NCI-H1048 (cell line): ENCODE data around the gene SCN2B.

ENCODE experiments used
- DNase-seq: peaks from one replicate; lab custom pipeline; 2025; lab: John Stamatoyannopoulos, UW

Gene SCN2B

GRCh38 chr11:118152552-118153471 lies 23.6 kb downstream of the SCN2B start, which contains the start of gene SCN4B:
TSS of gene SCN4B (minus strand) at chr11:118152823. CDS start at chr11:118152673, 150 bp downstream.
- peak; percentile 19 for DNase-seq

GRCh38 chr11:118152020-118152551 lies 24.4 kb downstream of the SCN2B start:
- no peak for DNase-seq

- DNase-seq: no peak
Observed at GRCh38 chr11:118151431-118151830, 25.0 kb downstream of the SCN2B start.

- DNase-seq: no peak
Observed at GRCh38 chr11:118149493-118149892, 26.9 kb downstream of the SCN2B start.

DNA sequence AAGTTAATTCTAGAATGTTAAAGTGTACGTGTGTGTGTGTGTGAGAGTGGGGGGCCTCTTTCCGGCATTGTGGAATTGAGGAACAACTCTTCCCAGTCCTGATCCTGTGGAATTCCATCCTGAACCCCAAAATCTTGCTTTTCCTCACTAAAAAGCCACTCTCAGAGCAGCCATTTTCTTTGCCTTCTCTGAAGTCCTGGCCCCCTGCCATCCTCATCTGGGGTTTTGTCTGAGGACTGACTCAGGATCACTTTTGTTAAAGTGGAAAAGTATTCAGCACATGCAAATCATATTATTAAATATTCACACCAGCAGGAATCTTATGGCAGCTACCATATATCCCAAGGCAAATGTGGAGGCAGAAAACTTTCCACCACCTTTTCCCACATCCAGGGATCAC lies 27.6 kb downstream of the SCN2B start:
- DNase-seq: peak; percentile 21

GRCh38 chr11:118148240-118148639 lies 28.2 kb downstream of the SCN2B start:
- DNase-seq: no peak

- DNase-seq: no peak
Observed at GRCh38 chr11:118147502-118147901, 28.9 kb downstream of the SCN2B start.

DNA sequence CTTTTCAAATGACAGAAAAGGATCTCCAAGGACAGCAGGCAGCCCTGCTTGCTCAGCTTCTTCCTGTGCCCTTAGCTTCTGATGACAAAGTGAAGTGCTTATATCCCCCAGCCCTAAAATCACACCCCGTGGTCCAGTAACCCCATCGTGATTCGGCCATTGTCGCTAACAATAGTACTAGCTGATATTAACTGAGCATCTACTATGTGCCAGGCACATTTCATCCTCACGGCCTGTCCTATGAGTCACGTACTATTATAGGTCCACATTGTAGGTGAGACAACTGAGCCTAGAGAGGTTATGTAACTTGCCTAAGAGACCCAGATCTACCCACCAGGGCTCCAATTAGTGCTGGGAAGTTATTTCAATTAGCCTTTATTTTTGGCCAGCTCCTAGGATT lies 29.9 kb downstream of the SCN2B start:
- DNase-seq: no peak

- peak; percentile 77 for DNase-seq
Observed at GRCh38 chr11:118145285-118146227, 30.9 kb downstream of the SCN2B start.

- no peak for DNase-seq
Observed at GRCh38 chr11:118144301-118145268, 31.9 kb downstream of the SCN2B start.

GRCh38 chr11:118143661-118144185 lies 32.7 kb downstream of the SCN2B start:
- no peak for DNase-seq

DNA sequence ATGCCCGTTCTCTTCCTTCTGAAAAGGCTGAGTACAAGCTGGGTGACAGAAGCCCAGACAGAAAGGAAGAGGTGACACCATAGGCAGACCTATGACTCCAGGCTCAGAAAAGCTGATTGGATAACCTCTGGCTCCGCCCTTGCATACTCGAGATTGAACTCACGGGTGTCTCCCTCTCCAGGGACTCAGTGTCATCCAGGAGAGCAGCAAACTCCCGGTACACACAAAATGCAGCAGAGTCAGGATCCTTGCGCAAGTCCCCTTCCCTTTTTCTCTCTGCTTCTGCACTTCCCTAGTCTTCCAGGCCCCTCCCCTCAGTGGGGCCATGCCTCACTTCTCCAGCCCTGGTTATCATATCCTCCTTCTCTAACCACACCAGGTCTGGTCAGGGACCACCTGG lies 33.6 kb downstream of the SCN2B start:
- no peak for DNase-seq

GRCh38 chr11:118142081-118142480 lies 34.4 kb downstream of the SCN2B start:
- no peak for DNase-seq

- no peak for DNase-seq
Observed at GRCh38 chr11:118139578-118139977, 36.9 kb downstream of the SCN2B start.

- no peak for DNase-seq
Observed at GRCh38 chr11:118138839-118139420, 37.5 kb downstream of the SCN2B start.

GRCh38 chr11:118136801-118137200 lies 39.6 kb downstream of the SCN2B start:
- no peak for DNase-seq

- no peak for DNase-seq
Observed at GRCh38 chr11:118136341-118136740, 40.1 kb downstream of the SCN2B start.

- no peak for DNase-seq
Observed at GRCh38 chr11:118135796-118136165, 40.7 kb downstream of the SCN2B start.

DNA sequence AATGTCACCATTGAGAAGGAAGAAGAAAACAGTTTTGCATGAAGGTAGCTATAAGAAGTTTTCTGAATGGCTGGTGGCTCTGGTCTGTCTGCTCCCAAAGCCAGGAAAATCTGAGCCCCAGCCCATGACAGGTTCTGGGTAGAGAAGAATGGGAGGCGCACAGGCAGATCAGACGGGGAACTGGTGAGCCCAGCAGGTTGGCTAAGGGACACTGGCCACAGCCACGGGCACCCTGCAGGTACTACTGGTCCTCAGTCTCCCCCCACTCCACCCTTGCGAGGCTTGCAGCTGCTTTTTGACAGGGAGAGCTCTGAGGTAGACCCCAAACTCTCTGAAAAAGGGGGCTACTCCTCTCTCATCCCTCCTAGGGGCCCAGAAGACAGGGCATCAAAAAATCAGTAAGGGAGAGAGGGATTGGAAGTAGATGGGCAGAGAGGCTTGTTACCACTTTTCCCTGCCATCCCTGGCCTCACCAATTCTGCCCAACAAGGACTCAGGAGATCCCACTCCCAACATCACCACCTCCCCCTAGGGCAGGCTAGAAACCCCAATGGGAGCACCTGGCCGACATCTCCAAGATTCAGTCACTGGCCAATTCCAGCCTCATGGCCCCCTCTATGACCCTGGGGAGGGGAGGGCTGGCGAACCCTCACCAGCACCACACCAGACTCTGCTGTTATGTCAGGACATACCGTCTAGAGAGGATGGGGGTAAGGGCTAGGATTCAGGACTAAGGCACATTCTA lies 41.2 kb downstream of the SCN2B start:
- DNase-seq: no peak

- DNase-seq: no peak
Observed at GRCh38 chr11:118133816-118134215, 42.6 kb downstream of the SCN2B start.
